Karpas-422 (cell line): ENCODE data around the gene NISCH. TPM values are rescaled to one million over a fixed set of nuclear protein-coding genes. Genes with fewer than 3 reads are reported as not detected.

Source experiments
- DNase-seq: peaks from one replicate; pipeline ENCODE4 v3.0.0-alpha.2; 2015
- H2AFZ ChIP-seq: fragments of 200-600 bp; sonication (generic); 2 replicates; pipeline ENCODE4 v1.6.1; 2014; ENCODE audit warnings: antibody characterized with exemption, low read length, mixed read lengths
- H3K27ac ChIP-seq: fragments of 200-600 bp; sonication (generic); 2 replicates; pipeline ENCODE4 v1.5.1; 2014; ENCODE audit warnings: mild to moderate bottlenecking, low read length, moderate library complexity
- H3K27me3 ChIP-seq: fragments of 200-600 bp; sonication (generic); 2 replicates; pipeline ENCODE4 v1.6.1; 2014; ENCODE audit warnings: low read length, mixed read lengths
- H3K36me3 ChIP-seq: fragments of 200-600 bp; sonication (generic); 2 replicates; pipeline ENCODE4 v1.6.1; 2014; ENCODE audit warnings: low read length, mixed read lengths; ENCODE audit not compliant: insufficient read depth
- H3K4me1 ChIP-seq: fragments of 200-600 bp; sonication (generic); 2 replicates; pipeline ENCODE4 v1.6.1; 2014; ENCODE audit warnings: mild to moderate bottlenecking, low read length, mixed read lengths
- H3K4me2 ChIP-seq: fragments of 200-600 bp; sonication (generic); 2 replicates; pipeline ENCODE4 v1.6.1; 2014; ENCODE audit warnings: low read length, low read depth, mild to moderate bottlenecking; ENCODE audit not compliant: poor library complexity, severe bottlenecking
- H3K4me3 ChIP-seq: fragments of 200-600 bp; sonication (generic); 2 replicates; pipeline ENCODE4 v1.5.1; 2014; ENCODE audit warnings: mild to moderate bottlenecking, antibody characterized with exemption, low read length, mixed read lengths
- H3K79me2 ChIP-seq: fragments of 200-600 bp; sonication (generic); 2 replicates; pipeline ENCODE4 v1.6.1; 2014; ENCODE audit warnings: mild to moderate bottlenecking, low read length, mixed read lengths
- H3K9ac ChIP-seq: fragments of 200-600 bp; sonication (generic); 2 replicates; pipeline ENCODE4 v1.6.0; 2014; ENCODE audit warnings: low read length
- H3K9me2 ChIP-seq: fragments of 200-600 bp; sonication (generic), shearing (Covaris generic); replicated peaks from 2 replicates; pipeline ENCODE4 v1.6.0; 2014; ENCODE audit warnings: mild to moderate bottlenecking, low read length, moderate library complexity; ENCODE audit not compliant: insufficient read depth
- H3K9me3 ChIP-seq: fragments of 300-700, 200-600 bp; sonication (generic); 2 replicates; pipeline ENCODE4 v1.6.1; 2014; ENCODE audit warnings: low read length, mixed read lengths
- H4K20me1 ChIP-seq: fragments of 200-600 bp; sonication (generic); 2 replicates; pipeline ENCODE4 v1.6.1; 2014; ENCODE audit warnings: mild to moderate bottlenecking, antibody characterized with exemption, low read length, low read depth; ENCODE audit not compliant: insufficient read depth
- total RNA-seq: library from RNA; depleted of rRNA; stranded (reverse); fragments of >200 nt; shearing (Covaris generic); gene quantifications from 2 replicates; pipeline ENCODE4 v1.2.3, GENCODE V29; 2014; ENCODE audit warnings: low replicate concordance

NISCH gene
- total RNA-seq, 1 experiment from 2014 or later, result 44.2 TPM

GRCh38 chr3:52454938-52455282 is 494 bp upstream of the NISCH start:
- peak overlapping the region; percentile 93 for H2AFZ ChIP-seq

GRCh38 chr3:52456169-52456799 is 880 bp downstream of the NISCH start:
- Histone ChIP-seq H3K27me3 (no peaks in the 10 kb centered on the region), H3K4me2 (peak overlapping the region; percentile 86), H4K20me1 (no peaks in the 10 kb centered on the region), H3K4me1 (peaks cover 26% of the 10 kb centered on the region), H2AFZ (no peak overlapping the region), H3K9ac (peak overlapping the region; percentile 97), H3K79me2 (peaks cover 49% of the 10 kb centered on the region), H3K9me2 (no peaks in the 10 kb centered on the region), H3K9me3 (no peaks in the 10 kb centered on the region), H3K4me3 (peak overlapping the region; percentile 96), H3K36me3 (peaks cover 28% of the 10 kb centered on the region; the same call in 1 of the 2 replicates), H3K27ac (peak overlapping the region; percentile 61)
- peak; percentile 64 for DNase-seq

More at GRCh38 chr3:52454938-52455282, 494 bp upstream of the NISCH start:
- no peaks in the 10 kb centered on the region for H4K20me1 ChIP-seq
- H3K36me3 ChIP-seq, result peaks cover 17% of the 10 kb centered on the region; the same call in 1 of the 2 replicates
- peaks cover 26% of the 10 kb centered on the region for H3K4me1 ChIP-seq
- H3K27me3 ChIP-seq, result no peaks in the 10 kb centered on the region
- DNase-seq, result no peak
- H3K9ac ChIP-seq, result peak overlapping the region; percentile 97
- H3K27ac ChIP-seq, result 0 out of 2 replicates have a peak overlapping the region, but pooled peaks have one; percentile 33
- H3K79me2 ChIP-seq, result peaks cover 38% of the 10 kb centered on the region
- H3K9me3 ChIP-seq, result no peaks in the 10 kb centered on the region
- H3K4me2 ChIP-seq, result peak overlapping the region; percentile 86
- H3K4me3 ChIP-seq, result peak overlapping the region; percentile 96
- H3K9me2 ChIP-seq, result no peaks in the 10 kb centered on the region

GRCh38 chr3:52456800-52457183 is 1.4 kb downstream of the NISCH start:
- H3K27ac ChIP-seq, result peak overlapping the region; percentile 61
- H3K27me3 ChIP-seq, result no peaks in the 10 kb centered on the region

GRCh38 chr3:52458031-52458760 is 2.8 kb downstream of the NISCH start:
- Histone ChIP-seq H3K9me3 (no peaks in the 10 kb centered on the region), H4K20me1 (no peaks in the 10 kb centered on the region), H3K36me3 (peaks cover 39% of the 10 kb centered on the region), H3K9ac (no peak overlapping the region), H3K9me2 (no peaks in the 10 kb centered on the region), H3K79me2 (peaks cover 62% of the 10 kb centered on the region), H2AFZ (no peak overlapping the region), H3K27me3 (no peaks in the 10 kb centered on the region), H3K4me3 (no peak overlapping the region), H3K4me1 (peaks cover 28% of the 10 kb centered on the region), H3K4me2 (no peak overlapping the region), H3K27ac (no peak overlapping the region)
- DNase-seq, result no peak

More at GRCh38 chr3:52456800-52457183, 1.4 kb downstream of the NISCH start:
- DNase-seq, result no peak
- H3K79me2 ChIP-seq, result peaks cover 50% of the 10 kb centered on the region
- peak overlapping the region; percentile 97 for H3K9ac ChIP-seq
- no peaks in the 10 kb centered on the region for H3K9me3 ChIP-seq
- peak overlapping the region; percentile 96 for H3K4me3 ChIP-seq
- H3K36me3 ChIP-seq, result peaks cover 30% of the 10 kb centered on the region; the same call in 1 of the 2 replicates
- H3K4me1 ChIP-seq, result peaks cover 26% of the 10 kb centered on the region
- H2AFZ ChIP-seq, result no peak overlapping the region
- H3K4me2 ChIP-seq, result peak overlapping the region; percentile 86
- no peaks in the 10 kb centered on the region for H3K9me2 ChIP-seq
- no peaks in the 10 kb centered on the region for H4K20me1 ChIP-seq

GRCh38 chr3:52458770-52459545 is 3.6 kb downstream of the NISCH start:
- Histone ChIP-seq H3K4me1 (peaks cover 30% of the 10 kb centered on the region), H3K4me3 (no peak overlapping the region), H3K9me2 (no peaks in the 10 kb centered on the region), H3K27me3 (no peaks in the 10 kb centered on the region), H2AFZ (no peak overlapping the region), H4K20me1 (no peaks in the 10 kb centered on the region), H3K4me2 (no peak overlapping the region), H3K9ac (no peak overlapping the region), H3K27ac (no peak overlapping the region), H3K36me3 (peaks cover 46% of the 10 kb centered on the region), H3K79me2 (peaks cover 68% of the 10 kb centered on the region), H3K9me3 (no peaks in the 10 kb centered on the region)
- no peak for DNase-seq

- Histone ChIP-seq H3K9me2 (no peaks in the 10 kb centered on the region), H3K79me2 (peaks cover 52% of the 10 kb centered on the region), H3K4me1 (peaks cover 12% of the 10 kb centered on the region), H3K4me2 (no peak overlapping the region), H3K4me3 (no peak overlapping the region), H3K9ac (no peak overlapping the region), H2AFZ (no peak overlapping the region), H3K9me3 (no peaks in the 10 kb centered on the region), H4K20me1 (no peaks in the 10 kb centered on the region), H3K27me3 (no peaks in the 10 kb centered on the region), H3K36me3 (peaks cover 46% of the 10 kb centered on the region), H3K27ac (no peak overlapping the region)
- no peak for DNase-seq
Measured at GRCh38 chr3:52461874-52462273, 6.5 kb downstream of the NISCH start.

GRCh38 chr3:52463416-52463815 is 8.0 kb downstream of the NISCH start:
- peaks cover 3% of the 10 kb centered on the region; the same call in 1 of the 2 replicates for H3K4me1 ChIP-seq
- H3K9me2 ChIP-seq, result no peaks in the 10 kb centered on the region
- H3K9ac ChIP-seq, result no peak overlapping the region
- H3K4me2 ChIP-seq, result no peak overlapping the region
- H4K20me1 ChIP-seq, result no peaks in the 10 kb centered on the region
- no peak overlapping the region for H2AFZ ChIP-seq
- H3K27ac ChIP-seq, result no peak overlapping the region
- no peaks in the 10 kb centered on the region for H3K9me3 ChIP-seq
- H3K36me3 ChIP-seq, result peaks cover 36% of the 10 kb centered on the region
- no peaks in the 10 kb centered on the region for H3K27me3 ChIP-seq
- peaks cover 37% of the 10 kb centered on the region for H3K79me2 ChIP-seq
- DNase-seq, result no peak
- H3K4me3 ChIP-seq, result no peak overlapping the region

GRCh38 chr3:52468336-52468735 is 12.9 kb downstream of the NISCH start:
- no peak for DNase-seq
- Histone ChIP-seq H3K4me1 (peaks cover under 1% of the 10 kb centered on the region; the same call in 1 of the 2 replicates), H3K9me2 (no peaks in the 10 kb centered on the region), H3K9ac (no peak overlapping the region), H2AFZ (no peak overlapping the region), H3K4me3 (no peak overlapping the region), H3K27ac (no peak overlapping the region), H3K4me2 (no peak overlapping the region), H3K27me3 (no peaks in the 10 kb centered on the region), H3K36me3 (peaks cover 19% of the 10 kb centered on the region), H3K9me3 (no peaks in the 10 kb centered on the region), H4K20me1 (peaks cover 8% of the 10 kb centered on the region; the same call in 1 of the 2 replicates), H3K79me2 (peaks cover 7% of the 10 kb centered on the region)
